A673 (cell line): ENCODE data around the gene ACSS1.

Source experiments
- EZH2 ChIP-seq: fragments of 200-600 bp; sonication (generic); IDR thresholded peaks from 2 replicates; pipeline ENCODE4 v1.6.1; 2017; ENCODE audit warnings: borderline replicate concordance, low read depth, mild to moderate bottlenecking, mixed read lengths, antibody characterized with exemption, low read length; ENCODE audit not compliant: poor library complexity, severe bottlenecking
- TF ChIP-seq, protein P1 (sequence below): fragments of 300-800, 200-600 bp; sonication (generic); conservative IDR thresholded peaks from 2 replicates; pipeline ENCODE4 v1.5.1; 2017; ENCODE audit warnings: low read depth, mild to moderate bottlenecking, antibody characterized with exemption, low read length, moderate library complexity, mixed read lengths

DNA sequence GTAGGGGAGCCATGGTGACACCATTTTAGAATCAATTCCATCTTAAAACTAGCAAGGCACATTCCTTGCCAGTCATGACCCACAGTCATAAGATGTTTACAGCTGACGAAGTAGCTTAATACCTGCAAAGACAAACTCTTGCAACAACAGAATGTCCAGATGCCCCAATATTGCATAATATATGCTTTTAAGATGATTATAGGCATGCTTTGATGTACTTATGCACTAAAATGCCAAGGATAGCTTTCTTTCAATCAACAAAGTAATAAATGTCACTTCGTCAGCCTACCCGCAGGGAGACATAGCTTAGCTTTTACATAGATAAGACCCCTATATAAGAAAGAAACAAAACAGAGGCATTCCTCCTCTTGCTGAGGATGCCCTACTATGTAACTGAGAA, 26.7 kb downstream of the ACSS1 start:
- TF ChIP-seq, protein P1, sequence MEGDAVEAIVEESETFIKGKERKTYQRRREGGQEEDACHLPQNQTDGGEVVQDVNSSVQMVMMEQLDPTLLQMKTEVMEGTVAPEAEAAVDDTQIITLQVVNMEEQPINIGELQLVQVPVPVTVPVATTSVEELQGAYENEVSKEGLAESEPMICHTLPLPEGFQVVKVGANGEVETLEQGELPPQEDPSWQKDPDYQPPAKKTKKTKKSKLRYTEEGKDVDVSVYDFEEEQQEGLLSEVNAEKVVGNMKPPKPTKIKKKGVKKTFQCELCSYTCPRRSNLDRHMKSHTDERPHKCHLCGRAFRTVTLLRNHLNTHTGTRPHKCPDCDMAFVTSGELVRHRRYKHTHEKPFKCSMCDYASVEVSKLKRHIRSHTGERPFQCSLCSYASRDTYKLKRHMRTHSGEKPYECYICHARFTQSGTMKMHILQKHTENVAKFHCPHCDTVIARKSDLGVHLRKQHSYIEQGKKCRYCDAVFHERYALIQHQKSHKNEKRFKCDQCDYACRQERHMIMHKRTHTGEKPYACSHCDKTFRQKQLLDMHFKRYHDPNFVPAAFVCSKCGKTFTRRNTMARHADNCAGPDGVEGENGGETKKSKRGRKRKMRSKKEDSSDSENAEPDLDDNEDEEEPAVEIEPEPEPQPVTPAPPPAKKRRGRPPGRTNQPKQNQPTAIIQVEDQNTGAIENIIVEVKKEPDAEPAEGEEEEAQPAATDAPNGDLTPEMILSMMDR, result no peak
- no peak for TF ChIP-seq EZH2
